Ascending aorta (tissue), 2 donors: Measurements from ENCODE around the gene NXF1. TPM values are rescaled to one million over a fixed set of nuclear protein-coding genes. Genes with fewer than 3 reads are reported as not detected.
"Not testable (repeated sequence)": the region's sequence is repeated elsewhere in the genome, so short reads cannot be mapped to it uniquely, and the experiment has no call there.

Experiments
- DNase-seq, 2 donors: peaks; one replicate each; pipeline ENCODE4 v3.0.0-alpha.2; 2019; ENCODE audit warnings: low spot score in 2 of 2
- H3K27ac ChIP-seq, 2 donors: fragments of 200-600 bp; sonication (generic); one replicate each; pipeline ENCODE4 v1.5.1; 2016 to 2017; ENCODE audit warnings: mild to moderate bottlenecking in 1 of 2
- H3K27me3 ChIP-seq: fragments of 200-600 bp; sonication (generic); one replicate; pipeline ENCODE4 v1.5.1; 2017
- H3K36me3 ChIP-seq, 2 donors: fragments of 200-600 bp; sonication (generic); one replicate each; pipeline ENCODE4 v1.5.1; 2016
- H3K4me1 ChIP-seq, 2 donors: fragments of 200-600 bp; sonication (generic); one replicate each; pipeline ENCODE4 v1.5.1; 2016 to 2017; ENCODE audit warnings: mild to moderate bottlenecking in 1 of 2
- H3K4me3 ChIP-seq, 2 donors: fragments of 200-600 bp; sonication (generic); one replicate each; pipeline ENCODE4 v1.5.1; 2016 to 2017; ENCODE audit warnings: mild to moderate bottlenecking in 1 of 2
- H3K9me3 ChIP-seq, 2 donors: fragments of 200-600 bp; sonication (generic); one replicate each; pipeline ENCODE4 v1.5.1; 2016
- intact Hi-C: fragments of 100-400 bp; cut with DNase I; formaldehyde crosslinking; loops from one replicate; pipeline ENCODE4 v1.15.1; 2023
- total RNA-seq: library from RNA; depleted of rRNA; stranded (reverse); fragments of >200 nt; gene quantifications from one replicate; pipeline ENCODE4 v1.1.0, GENCODE V29; 2016
- TF ChIP-seq, protein P1 (sequence below), 3 experiments: fragments of 200-600 bp in 2 of 3; fragments of 450-650 bp in 1 of 3; sonication (generic) in 2 of 3; IDR thresholded peaks; one replicate each; pipeline ENCODE4 v1.5.1; 2016 to 2019; ENCODE audit warnings: antibody characterized with exemption in 3 of 3, mild to moderate bottlenecking in 1 of 3, moderate library complexity in 1 of 3

The NXF1 gene
- total RNA-seq, 1 donor from 2014 or later: 41.8 TPM

DNA sequence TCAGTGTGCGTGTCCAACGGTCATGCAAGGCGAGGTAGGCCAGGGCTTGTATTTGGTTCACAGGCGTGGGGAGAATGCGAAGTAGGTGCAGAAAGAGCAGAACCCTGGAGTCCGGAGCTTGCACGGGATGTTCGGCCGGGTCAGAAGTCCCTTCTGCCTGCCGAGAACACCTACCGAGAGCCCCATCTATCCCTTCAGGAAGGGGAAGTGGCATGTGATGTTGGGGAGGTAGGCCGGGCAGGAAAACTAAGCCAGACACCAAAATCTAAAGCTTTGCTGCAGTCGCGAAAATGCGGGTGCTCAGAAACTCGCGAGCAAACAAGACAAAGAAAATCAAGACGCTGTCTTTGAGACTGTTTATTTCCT, 34.5 kb downstream of the NXF1 start:
- intact Hi-C loops: loop anchor here (1.0 to 5.0 kb wide), 6 partner anchors 9 to 178 kb away; partner anchors contain the start of genes POLR2G, TTC9C and TUT1

DNA sequence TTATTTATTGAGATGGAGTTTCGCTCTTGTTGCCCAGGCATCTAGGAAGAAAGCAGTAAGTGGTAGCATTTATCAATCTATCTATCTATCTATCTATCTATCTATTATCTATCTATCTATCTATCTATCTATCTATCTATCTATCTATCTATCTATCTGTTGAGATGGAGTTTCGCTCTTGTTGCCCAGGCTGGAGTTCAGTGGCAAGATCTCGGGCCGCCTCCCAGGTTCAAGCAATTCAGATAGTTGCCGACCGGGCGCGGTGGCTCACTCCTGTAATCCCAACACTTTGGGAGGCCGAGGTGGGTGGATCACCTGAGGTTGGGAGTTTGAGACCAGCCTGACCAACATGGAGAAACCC, 44.4 kb downstream of the NXF1 start:
- intact Hi-C loops: loop anchor here (1.0 to 2.0 kb wide), 2 partner anchors 10 to 54 kb away; partner anchors contain the start of genes BSCL2, GNG3 and TAF6L
- H3K4me3 ChIP-seq: peak overlapping the region; percentile 90 to 93
- not testable (repeated sequence) for DNase-seq, H3K27me3 ChIP-seq, H3K9me3 ChIP-seq
- H3K4me1 ChIP-seq: peaks cover 6 to 13% of the 10 kb centered on the region in 2 donors
- H3K36me3 ChIP-seq: peaks cover 5 to 14% of the 10 kb centered on the region in 2 donors
- H3K27ac ChIP-seq: peak overlapping the region; percentile 80 to 83

More for the DNA sequence above, 34.5 kb downstream of the NXF1 start:
- H3K9me3 ChIP-seq: no peaks in the 10 kb centered on the region
- H3K27me3 ChIP-seq: no peaks in the 10 kb centered on the region
- TF ChIP-seq, protein P1, sequence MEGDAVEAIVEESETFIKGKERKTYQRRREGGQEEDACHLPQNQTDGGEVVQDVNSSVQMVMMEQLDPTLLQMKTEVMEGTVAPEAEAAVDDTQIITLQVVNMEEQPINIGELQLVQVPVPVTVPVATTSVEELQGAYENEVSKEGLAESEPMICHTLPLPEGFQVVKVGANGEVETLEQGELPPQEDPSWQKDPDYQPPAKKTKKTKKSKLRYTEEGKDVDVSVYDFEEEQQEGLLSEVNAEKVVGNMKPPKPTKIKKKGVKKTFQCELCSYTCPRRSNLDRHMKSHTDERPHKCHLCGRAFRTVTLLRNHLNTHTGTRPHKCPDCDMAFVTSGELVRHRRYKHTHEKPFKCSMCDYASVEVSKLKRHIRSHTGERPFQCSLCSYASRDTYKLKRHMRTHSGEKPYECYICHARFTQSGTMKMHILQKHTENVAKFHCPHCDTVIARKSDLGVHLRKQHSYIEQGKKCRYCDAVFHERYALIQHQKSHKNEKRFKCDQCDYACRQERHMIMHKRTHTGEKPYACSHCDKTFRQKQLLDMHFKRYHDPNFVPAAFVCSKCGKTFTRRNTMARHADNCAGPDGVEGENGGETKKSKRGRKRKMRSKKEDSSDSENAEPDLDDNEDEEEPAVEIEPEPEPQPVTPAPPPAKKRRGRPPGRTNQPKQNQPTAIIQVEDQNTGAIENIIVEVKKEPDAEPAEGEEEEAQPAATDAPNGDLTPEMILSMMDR (IDR thresholded peaks at IDR 0.05): no peak
- DNase-seq: no peak
- H3K4me3 ChIP-seq: peak overlapping the region; percentile 73 to 84
- peaks cover 3 to 17% of the 10 kb centered on the region in 2 donors for H3K4me1 ChIP-seq
- peak overlapping the region; percentile 93 to 97 for H3K27ac ChIP-seq
- peaks cover 14 to 28% of the 10 kb centered on the region in 2 donors for H3K36me3 ChIP-seq

DNA sequence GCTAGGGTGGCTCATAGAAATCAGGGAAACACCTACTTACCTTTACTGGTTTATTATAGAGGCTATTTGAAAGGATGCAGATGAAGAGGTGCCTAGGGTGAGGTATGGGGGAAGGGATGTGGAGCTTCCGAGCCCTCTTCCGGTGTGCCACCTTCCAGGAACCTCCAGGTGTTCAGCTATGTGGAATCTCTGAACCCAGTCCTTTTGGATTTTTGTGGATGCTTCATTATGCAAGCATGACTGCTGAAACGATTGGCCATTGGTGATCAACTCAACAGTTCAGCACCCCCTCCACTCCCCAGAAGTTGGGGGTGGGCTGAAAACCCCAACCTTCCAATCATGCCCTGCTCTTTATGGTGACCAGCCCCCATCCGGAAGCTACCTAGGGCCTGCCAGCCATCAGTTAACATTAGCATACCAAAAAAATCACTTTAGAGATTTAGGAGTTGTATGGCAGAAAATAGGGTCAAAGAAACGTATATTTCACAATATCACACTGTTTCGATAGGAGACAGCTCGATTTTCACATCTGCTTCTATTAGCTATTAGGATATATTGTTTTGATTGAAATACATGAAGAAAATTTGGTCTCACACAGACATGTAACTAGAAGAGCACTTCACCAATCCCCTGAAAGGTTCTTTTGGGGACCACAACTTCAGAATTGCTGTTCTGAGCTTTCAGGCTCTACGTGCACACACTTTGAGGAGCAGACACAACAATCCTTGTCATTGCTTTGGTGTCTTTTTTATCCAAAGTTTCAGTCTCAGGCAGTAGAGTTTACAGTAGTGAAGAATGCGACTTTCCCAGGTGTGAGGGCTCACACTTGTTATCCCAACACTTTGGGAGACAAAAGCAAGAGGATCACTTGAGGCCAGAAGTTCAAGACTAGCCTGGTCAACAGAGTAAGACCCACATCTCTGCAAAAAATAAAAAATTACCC, 47.1 kb downstream of the NXF1 start:
- DNase-seq: no peak
- intact Hi-C loops: no loop called here
- TF ChIP-seq, protein P1 (IDR thresholded peaks at IDR 0.05): no peak

DNA sequence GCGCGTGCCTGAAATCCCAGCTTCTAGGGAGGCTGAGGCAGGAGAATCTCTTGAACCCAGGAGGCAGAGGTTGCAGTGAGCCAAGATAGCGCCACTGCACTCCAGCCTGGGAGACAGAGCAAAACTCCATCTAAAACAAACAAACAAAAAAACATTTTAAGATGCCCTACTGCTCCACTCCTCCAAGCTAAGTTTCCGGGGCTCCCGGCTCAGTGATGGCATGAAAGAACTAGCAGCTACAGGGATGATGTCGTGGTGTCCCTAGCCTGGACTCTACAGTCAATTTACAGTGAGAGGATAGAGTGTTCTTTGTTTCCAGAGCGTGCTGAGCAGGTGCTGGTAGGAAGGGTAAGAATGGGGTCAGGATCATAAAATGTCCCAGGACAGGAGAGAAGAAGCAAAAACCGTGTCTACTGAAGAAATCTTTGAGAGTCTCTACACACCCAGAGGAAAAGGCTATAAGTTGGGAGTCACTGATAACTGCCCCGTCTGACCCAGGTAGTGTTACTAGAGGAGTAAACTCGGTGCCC, 50.1 kb downstream of the NXF1 start:
- Histone ChIP-seq H3K27ac (no peak overlapping the region), H3K4me3 (no peak overlapping the region), H3K9me3 (no peaks in the 10 kb centered on the region), H3K4me1 (peaks cover 11 to 15% of the 10 kb centered on the region in 2 donors), H3K27me3 (no peaks in the 10 kb centered on the region), H3K36me3 (peaks cover 0 to 14% of the 10 kb centered on the region in 2 donors)
- no peak for DNase-seq
- TF ChIP-seq, protein P1 (IDR thresholded peaks at IDR 0.05): no peak
- intact Hi-C loops: no loop called here

More for the DNA sequence above, 47.1 kb downstream of the NXF1 start:
- Histone ChIP-seq H3K27me3 (no peaks in the 10 kb centered on the region), H3K27ac (no peak overlapping the region), H3K4me3 (no peak overlapping the region), H3K9me3 (no peaks in the 10 kb centered on the region), H3K36me3 (no peaks in the 10 kb centered on the region), H3K4me1 (peaks cover 14% of the 10 kb centered on the region in 2 donors)

DNA sequence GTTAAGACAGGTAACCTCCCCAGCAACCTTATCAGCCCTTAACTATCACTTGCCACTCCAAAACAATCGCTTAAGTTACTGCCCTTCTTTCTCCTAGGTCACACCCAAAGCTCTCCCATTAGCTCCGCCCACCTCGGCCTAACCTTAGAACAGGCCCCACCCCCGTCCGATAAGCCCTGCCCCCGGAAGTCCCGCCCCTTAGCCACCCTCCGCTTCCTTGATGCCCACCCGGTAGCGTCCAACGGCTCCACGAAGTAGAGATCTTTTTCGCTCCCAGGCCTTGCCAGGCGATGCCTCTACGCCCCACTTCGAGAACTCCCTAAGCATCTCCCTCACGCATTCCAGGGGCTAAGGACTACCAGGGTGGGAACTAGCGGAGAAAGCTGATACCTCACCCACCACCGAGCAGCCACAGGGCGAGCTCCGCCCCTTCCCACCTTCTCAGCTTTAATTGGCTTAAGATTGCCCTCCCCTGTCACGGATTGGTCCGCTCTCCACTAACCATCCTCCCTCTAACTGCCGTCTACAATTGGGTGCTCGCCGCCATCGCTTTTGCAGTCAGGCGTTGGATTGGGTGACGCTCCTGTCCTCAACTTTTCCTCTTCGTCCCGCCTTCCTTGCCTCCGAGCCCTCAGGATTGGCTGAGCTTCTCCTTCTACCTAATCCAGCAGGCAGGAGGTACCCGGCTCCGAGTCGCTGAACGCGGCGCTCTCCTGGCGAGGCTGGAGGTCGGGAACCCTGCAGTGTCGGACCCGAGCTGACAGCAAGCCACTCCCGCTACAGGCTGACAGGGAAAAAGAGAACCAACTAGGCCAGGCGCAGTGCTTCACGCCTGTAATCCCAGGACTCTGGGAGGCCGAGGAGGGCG, 51.3 kb downstream of the NXF1 start, which contains the start of gene ZBTB3:
ZBTB3 (minus strand) TSS at position 425 of the 868 bp plus-strand sequence. CDS start 496 bp downstream, outside the sequence.
- Histone ChIP-seq H3K36me3 (peaks cover 0 to 14% of the 10 kb centered on the region in 2 donors), H3K4me3 (peak within 1 kb of the TSS; percentile 65 to 72), H3K27ac (peak within 1 kb of the TSS; percentile 86), H3K4me1 (peaks cover 11 to 15% of the 10 kb centered on the region in 2 donors), H3K27me3 (no peaks in the 10 kb centered on the region), H3K9me3 (no peaks in the 10 kb centered on the region)
- intact Hi-C loops: loop anchor here (1.0 kb wide), 1 partner anchor 26 kb away; the partner anchor contains the start of gene TTC9C
- DNase-seq: peak; percentile 94 to 99
- TF ChIP-seq, protein P1 (IDR thresholded peaks at IDR 0.05): no peak
